H1 (cell line): ENCODE measurements around the gene RASA1. TPM values are rescaled to one million over a fixed set of nuclear protein-coding genes. Genes with fewer than 3 reads are reported as not detected.

Experiments
- CTCF ChIA-PET: fragments of 300-600 bp; sonication (Branson Sonifier 250); formaldehyde crosslinking; loops from one replicate; lab custom pipeline; 2021; ENCODE audit not compliant: partially characterized antibody; lab: Charles Lee
- POLR2A ChIA-PET: fragments of 300-600 bp; sonication (Branson Sonifier 250); formaldehyde crosslinking; loops from one replicate; lab custom pipeline; 2021; ENCODE audit warnings: inconsistent platforms; ENCODE audit not compliant: partially characterized antibody; lab: Charles Lee
- DNase-seq, 2 experiments: peaks; one replicate each; pipeline versions ENCODE4 v3.0.0 to v3.0.0-alpha.2; 2010 to 2022; ENCODE audit warnings: low spot score in 2 of 2, low read depth in 1 of 2, mixed read lengths in 1 of 2
- FAIRE-seq: peaks from 2 replicates; lab custom pipeline; 2011; peaks lifted over from hg19 to GRCh38; lab: Jason Lieb, UNC
- H2AFZ ChIP-seq: 2 replicates; pipeline ENCODE4 v1.8.1; 2012; ENCODE audit warnings: low read length, inconsistent platforms
- H2AK5ac ChIP-seq: 2 replicates; pipeline ENCODE4 v1.6.1; 2013; ENCODE audit warnings: low read depth, low read length
- H2BK120ac ChIP-seq: replicated peaks from 2 replicates; pipeline ENCODE3; 2013; ENCODE audit warnings: low read depth, low read length, inconsistent platforms
- H2BK12ac ChIP-seq: 2 replicates; pipeline ENCODE4 v1.6.1; 2013; ENCODE audit warnings: low read depth, low read length
- H2BK15ac ChIP-seq: 2 replicates; pipeline ENCODE4 v1.6.1; 2013; ENCODE audit warnings: low read length
- H2BK20ac ChIP-seq: 2 replicates; pipeline ENCODE4 v1.6.1; 2013; ENCODE audit warnings: low read length
- H2BK5ac ChIP-seq: 2 replicates; pipeline ENCODE4 v1.6.1; 2013; ENCODE audit warnings: low read depth, low read length
- H3K14ac ChIP-seq: 2 replicates; pipeline ENCODE4 v1.6.1; 2013; ENCODE audit warnings: inconsistent platforms; ENCODE audit not compliant: insufficient read length
- H3K18ac ChIP-seq: 2 replicates; pipeline ENCODE4 v1.6.1; 2013; ENCODE audit warnings: low read length; ENCODE audit errors: extremely low read depth
- H3K23ac ChIP-seq: 2 replicates; pipeline ENCODE4 v1.6.1; 2013; ENCODE audit warnings: inconsistent platforms; ENCODE audit not compliant: insufficient read length
- H3K23me2 ChIP-seq: 2 replicates; pipeline ENCODE4 v1.6.1; 2013; ENCODE audit warnings: low read depth, low read length
- H3K27ac ChIP-seq: 2 replicates; pipeline ENCODE4 v1.6.1; 2011; ENCODE audit warnings: low read depth, low read length, inconsistent platforms
- H3K27me3 ChIP-seq, 4 experiments: replicated peaks in 1 of 4; 1 replicate in 1 of 4; 2 replicates in 3 of 4; pipeline versions ENCODE4 v1.6.1 to v1.8.1; 2011 to 2013; ENCODE audit warnings: low read length in 3 of 4, mild to moderate bottlenecking in 3 of 4, inconsistent platforms in 2 of 4, mixed read lengths in 2 of 4, moderate library complexity in 1 of 4; ENCODE audit not compliant: control insufficient read depth in 3 of 4, insufficient read depth in 3 of 4; ENCODE audit errors: extremely low read depth in 1 of 4
- H3K36me3 ChIP-seq, 4 experiments: 2 replicates each; pipeline versions ENCODE4 v1.6.1 to v1.8.1; 2011 to 2013; ENCODE audit warnings: mild to moderate bottlenecking in 4 of 4, low read length in 3 of 4, moderate library complexity in 2 of 4, control low read depth in 1 of 4, inconsistent platforms in 1 of 4; ENCODE audit not compliant: insufficient read depth in 4 of 4, control insufficient read depth in 2 of 4
- H3K4ac ChIP-seq: replicated peaks from 2 replicates; pipeline ENCODE3; 2013; ENCODE audit warnings: low read length, low read depth, mixed read lengths, inconsistent platforms; ENCODE audit not compliant: insufficient read length
- H3K4me1 ChIP-seq, 4 experiments: replicated peaks in 1 of 4; 1 replicate in 1 of 4; 2 replicates in 3 of 4; pipeline versions ENCODE4 v1.6.1 to v1.8.1; 2011 to 2013; ENCODE audit warnings: low read length in 3 of 4, inconsistent platforms in 2 of 4, mixed read lengths in 1 of 4; ENCODE audit not compliant: insufficient read depth in 4 of 4, control insufficient read depth in 3 of 4
- H3K4me2 ChIP-seq, 2 experiments: 2 replicates each; pipeline versions ENCODE4 v1.6.1 to v1.8.1; 2011 to 2013; ENCODE audit warnings: low read depth in 2 of 2, low read length in 2 of 2, control low read depth in 1 of 2, inconsistent platforms in 1 of 2, mild to moderate bottlenecking in 1 of 2; ENCODE audit not compliant: insufficient read depth in 1 of 2
- H3K4me3 ChIP-seq, 4 experiments: fragments of 200-600, 300-600 bp in 1 of 4; sonication (generic), shearing (Covaris generic), sonication (Bioruptor Twin) in 1 of 4; 2 replicates each; pipeline versions ENCODE4 v1.5.1 to v1.8.1; 2011 to 2016; ENCODE audit warnings: low read length in 4 of 4, low read depth in 3 of 4, control low read depth in 2 of 4, inconsistent platforms in 2 of 4, mild to moderate bottlenecking in 2 of 4, mixed read lengths in 1 of 4, moderate library complexity in 1 of 4; ENCODE audit not compliant: insufficient read depth in 2 of 4; ENCODE audit errors: extremely low read depth in 1 of 4
- H3K56ac ChIP-seq: replicated peaks from 2 replicates; pipeline ENCODE3; 2013; ENCODE audit warnings: low read depth, mild to moderate bottlenecking, mixed read lengths, low read length, inconsistent platforms; ENCODE audit not compliant: insufficient read length
- H3K79me1 ChIP-seq: 2 replicates; pipeline ENCODE4 v1.6.1; 2013; ENCODE audit warnings: low read depth, low read length, control low read depth
- H3K79me2 ChIP-seq, 2 experiments: 2 replicates each; pipeline versions ENCODE4 v1.6.1 to v1.8.1; 2012 to 2013; ENCODE audit warnings: low read length in 2 of 2, mild to moderate bottlenecking in 2 of 2, inconsistent platforms in 1 of 2; ENCODE audit not compliant: insufficient read depth in 2 of 2, control insufficient read depth in 1 of 2
- H3K9ac ChIP-seq, 4 experiments: replicated peaks in 1 of 4; 1 replicate in 1 of 4; 2 replicates in 3 of 4; pipeline versions ENCODE4 v1.6.1 to v1.8.1; 2011 to 2013; ENCODE audit warnings: low read depth in 3 of 4, low read length in 3 of 4, control low read depth in 2 of 4, mild to moderate bottlenecking in 2 of 4, moderate library complexity in 2 of 4, inconsistent platforms in 1 of 4; ENCODE audit errors: extremely low read depth in 1 of 4
- H3K9me3 ChIP-seq, 2 experiments: 2 replicates each; pipeline versions ENCODE4 v1.6.1 to v1.8.1; 2012 to 2013; ENCODE audit warnings: mild to moderate bottlenecking in 2 of 2, moderate library complexity in 2 of 2, control low read depth in 1 of 2, inconsistent platforms in 1 of 2, low read depth in 1 of 2, low read length in 1 of 2, mixed read lengths in 1 of 2; ENCODE audit not compliant: insufficient read depth in 2 of 2
- H4K20me1 ChIP-seq, 2 experiments: replicated peaks in 1 of 2; 2 replicates each; pipeline versions ENCODE3 to v1.8.1; 2011 to 2013; ENCODE audit warnings: inconsistent platforms in 2 of 2, low read length in 2 of 2, mild to moderate bottlenecking in 1 of 2; ENCODE audit not compliant: insufficient read depth in 2 of 2, control insufficient read depth in 1 of 2
- H4K5ac ChIP-seq: 2 replicates; pipeline ENCODE4 v1.6.1; 2013; ENCODE audit warnings: low read length, low read depth, mixed read lengths, inconsistent platforms; ENCODE audit not compliant: insufficient read length
- H4K8ac ChIP-seq: 2 replicates; pipeline ENCODE4 v1.8.0; 2013; ENCODE audit warnings: mild to moderate bottlenecking, moderate library complexity, low read length, inconsistent platforms; ENCODE audit not compliant: insufficient read depth; ENCODE audit errors: extremely low read depth
- H4K91ac ChIP-seq: replicated peaks from 2 replicates; pipeline ENCODE3; 2013; ENCODE audit warnings: low read length, mixed read lengths, inconsistent platforms; ENCODE audit not compliant: insufficient read length
- CTBP2 ChIP-seq: IDR thresholded peaks from 2 replicates; pipeline ENCODE4 v1.7.0; 2011; ENCODE audit warnings: borderline replicate concordance, mild to moderate bottlenecking, moderate library complexity, mixed read lengths, low read length; ENCODE audit not compliant: insufficient read depth, insufficient read length
- PHF8 ChIP-seq: fragments of 200-600 bp; sonication (generic); conservative IDR thresholded peaks from 2 replicates; pipeline ENCODE4 v1.7.1; 2012; ENCODE audit warnings: low read depth, mild to moderate bottlenecking, inconsistent platforms, low read length, moderate library complexity
- SIN3A ChIP-seq, 2 experiments: IDR thresholded peaks in 1 of 2; conservative IDR thresholded peaks in 1 of 2; 2 replicates each; pipeline ENCODE4 v1.6.1; 2011 to 2012; ENCODE audit warnings: low read length in 2 of 2, improper control_type of control experiment in 1 of 2, low read depth in 1 of 2, mild to moderate bottlenecking in 1 of 2
- ZNF274 ChIP-seq: IDR thresholded peaks from 2 replicates; pipeline ENCODE4 v1.7.0; 2012; ENCODE audit warnings: low read length, borderline replicate concordance; ENCODE audit errors: extremely low read depth
- WGBS, 2 experiments: shearing (Covaris generic) in 1 of 2; methylation state at CpG; one replicate each; pipeline versions ENCODE4 v1.1.6 to v1.1.7; 2013 to 2015; ENCODE audit warnings: low lambda C conversion rate in 2 of 2, mixed read lengths in 2 of 2, inconsistent platforms in 1 of 2, low coverage in 1 of 2, missing lambda C conversion rate in 1 of 2; ENCODE audit not compliant: insufficient replicate concordance in 2 of 2, insufficient coverage in 1 of 2, insufficient read length in 1 of 2; ENCODE audit errors: extremely low coverage in 1 of 2, missing lambda C conversion rate in 1 of 2; 5-methylcytosine and 5-hydroxymethylcytosine counted together
- polyA plus RNA-seq, 7 experiments: library from polyadenylated mRNA; depleted of rRNA in 3 of 7; stranded (reverse) in 5 of 7; unstranded in 2 of 7; fragments of >200 nt in 5 of 7; fragments of 200-250 nt in 2 of 7; gene quantifications; 1 replicate in 5 of 7; 2 replicates in 1 of 7; 4 replicates in 1 of 7; pipeline versions ENCODE4 v1.2.1 to v1.2.3, GENCODE V29; 2011 to 2013; ENCODE audit warnings: missing spikeins in 2 of 7, mixed read lengths in 2 of 7
- total RNA-seq: library from RNA; stranded (reverse); fragmentation: NEBNext Ultra II Directional; extraction: Animal tissue kit (Norgen Biotek cat#: 25700); gene quantifications from 2 replicates; pipeline ENCODE4 v1.2.1, GENCODE V29; 2021

The RASA1 gene
- total and polyA plus RNA-seq, 2 of the 8 experiments (the other 6 are each of a cell fraction or from before 2014, with no cell fraction given): 15.9 to 33.8 TPM

- Histone ChIP-seq H3K18ac (no peak overlapping the region), H2AFZ (no peak overlapping the region), H4K8ac (no peak overlapping the region), H3K9ac (no peak overlapping the region), H3K36me3 (peaks cover 9 to 97% (median 60%) of the 10 kb centered on the region in 4 experiments), H4K91ac (no peak overlapping the region), H2BK5ac (no peak overlapping the region), H3K9me3 (no peaks in the 10 kb centered on the region), H3K79me1 (no peaks in the 10 kb centered on the region), H3K79me2 (no peaks in the 10 kb centered on the region), H2BK12ac (no peak overlapping the region), H2BK20ac (no peak overlapping the region), H3K14ac (no peak overlapping the region), H3K56ac (no peak overlapping the region), H3K23me2 (no peaks in the 10 kb centered on the region), H3K4me3 (no peak overlapping the region), H2BK15ac (no peak overlapping the region), H2BK120ac (no peak overlapping the region), H4K5ac (no peak overlapping the region), H3K23ac (no peak overlapping the region), H3K27ac (no peak overlapping the region), H3K4me1 (no peaks in the 10 kb centered on the region), H4K20me1 (peaks cover 0 to 3% of the 10 kb centered on the region in 2 experiments), H3K4ac (no peak overlapping the region)
- ChIA-PET POLR2A (interaction anchor here (1.0 kb wide), 1 partner anchor 9 kb away, joined by 4 read pairs; no protein-coding TSS in a partner anchor), CTCF (interaction anchor here (1.0 to 2.0 kb wide), 3 partner anchors 9 to 21 kb away, joined by 3 to 5 read pairs (median 4); no protein-coding TSS in a partner anchor)
- 93% methylated on average over 3 of the region's 3 CpGs; no CpG with 5 or more reads in 1 of the 2 experiments for WGBS, 2 experiments
- no peak for FAIRE-seq
- no peak for TF ChIP-seq PHF8
- TF ChIP-seq ZNF274: no peak
- TF ChIP-seq SIN3A (conservative IDR thresholded peaks at IDR 0.05 in 1 of 2, IDR thresholded peaks at IDR 0.05 in 1 of 2; ENCODE audit: low read depth in 1 of 2, low read length in 2 of 2): no peak
- no peak for TF ChIP-seq CTBP2
- TF ChIP-seq, all 59 proteins: peak for 0
- H3K4me2 ChIP-seq: no peak overlapping the region
- no peak for DNase-seq
- peaks cover 0 to 1% (median 0%) of the 10 kb centered on the region in 4 experiments; a peak in 1 of 7 replicates for H3K27me3 ChIP-seq
- H2AK5ac ChIP-seq: no peak overlapping the region
Observed at GRCh38 chr5:87390075-87390474, 122.4 kb downstream of the RASA1 start.
